Measurements from ENCODE around the gene SYNDIG1.
"Not testable (repeated sequence)": the region's sequence is repeated elsewhere in the genome, so short reads cannot be mapped to it uniquely, and the experiment has no call there.

SYNDIG1 gene

GRCh38 chr20:24619212-24619611 is 149.8 kb downstream of the SYNDIG1 start:
- no peak for DNase-seq
- in situ Hi-C loops (cut with HindIII; ENCODE audit: low pct_ligation_motif_present, low sequenced_read_pairs): no loop called here

GRCh38 chr20:24620937-24621519 is 151.6 kb downstream of the SYNDIG1 start:
- in situ Hi-C loops (cut with HindIII; ENCODE audit: low pct_ligation_motif_present, low sequenced_read_pairs): no loop called here
- no peaks in the 10 kb centered on the region for H3K27me3 ChIP-seq (replicated peaks)
- TF ChIP-seq, protein P1, sequence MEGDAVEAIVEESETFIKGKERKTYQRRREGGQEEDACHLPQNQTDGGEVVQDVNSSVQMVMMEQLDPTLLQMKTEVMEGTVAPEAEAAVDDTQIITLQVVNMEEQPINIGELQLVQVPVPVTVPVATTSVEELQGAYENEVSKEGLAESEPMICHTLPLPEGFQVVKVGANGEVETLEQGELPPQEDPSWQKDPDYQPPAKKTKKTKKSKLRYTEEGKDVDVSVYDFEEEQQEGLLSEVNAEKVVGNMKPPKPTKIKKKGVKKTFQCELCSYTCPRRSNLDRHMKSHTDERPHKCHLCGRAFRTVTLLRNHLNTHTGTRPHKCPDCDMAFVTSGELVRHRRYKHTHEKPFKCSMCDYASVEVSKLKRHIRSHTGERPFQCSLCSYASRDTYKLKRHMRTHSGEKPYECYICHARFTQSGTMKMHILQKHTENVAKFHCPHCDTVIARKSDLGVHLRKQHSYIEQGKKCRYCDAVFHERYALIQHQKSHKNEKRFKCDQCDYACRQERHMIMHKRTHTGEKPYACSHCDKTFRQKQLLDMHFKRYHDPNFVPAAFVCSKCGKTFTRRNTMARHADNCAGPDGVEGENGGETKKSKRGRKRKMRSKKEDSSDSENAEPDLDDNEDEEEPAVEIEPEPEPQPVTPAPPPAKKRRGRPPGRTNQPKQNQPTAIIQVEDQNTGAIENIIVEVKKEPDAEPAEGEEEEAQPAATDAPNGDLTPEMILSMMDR (IDR thresholded peaks at IDR 0.05; ENCODE audit: low read depth, low read length, missing control alignments): no peak
- no peaks in the 10 kb centered on the region for H3K36me3 ChIP-seq (replicated peaks)
- no peak for DNase-seq
- no peak overlapping the region for H3K4me3 ChIP-seq (ENCODE audit: low read depth, low read length)
- no peak overlapping the region for H3K27ac ChIP-seq

More at GRCh38 chr20:24619212-24619611, 149.8 kb downstream of the SYNDIG1 start:
- no peaks in the 10 kb centered on the region for H3K27me3 ChIP-seq (replicated peaks)
- TF ChIP-seq, protein P1 (IDR thresholded peaks at IDR 0.05; ENCODE audit: low read depth, low read length, missing control alignments): no peak
- H3K27ac ChIP-seq: no peak overlapping the region
- H3K4me3 ChIP-seq (ENCODE audit: low read depth, low read length): no peak overlapping the region
- no peaks in the 10 kb centered on the region for H3K36me3 ChIP-seq (replicated peaks)

DNA sequence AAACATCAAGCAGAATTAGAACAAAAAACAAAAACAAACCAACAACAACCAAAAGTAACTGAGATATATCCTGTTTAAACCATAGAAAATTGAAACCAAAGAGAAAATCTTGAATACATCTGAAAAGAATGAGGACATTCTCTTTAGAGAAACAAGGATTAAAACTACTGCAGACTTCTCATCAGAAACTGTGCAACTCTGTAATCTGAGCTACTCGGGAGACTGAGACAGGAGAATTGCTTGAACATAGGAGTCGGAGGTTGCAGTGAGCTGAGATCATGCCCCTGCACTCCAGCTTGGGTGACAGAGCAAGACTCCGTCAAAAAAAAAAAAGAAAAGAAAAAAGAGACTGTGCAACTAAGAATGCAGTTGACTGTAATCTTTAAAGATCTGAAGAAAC is 153.4 kb downstream of the SYNDIG1 start:
- H3K36me3 ChIP-seq (replicated peaks): no peaks in the 10 kb centered on the region
- TF ChIP-seq, protein P1 (IDR thresholded peaks at IDR 0.05; ENCODE audit: low read depth, low read length, missing control alignments): no peak
- H3K27ac ChIP-seq: no peak overlapping the region
- in situ Hi-C loops (cut with HindIII; ENCODE audit: low pct_ligation_motif_present, low sequenced_read_pairs): no loop called here
- DNase-seq: no peak
- H3K27me3 ChIP-seq (replicated peaks): no peaks in the 10 kb centered on the region
- no peak overlapping the region for H3K4me3 ChIP-seq (ENCODE audit: low read depth, low read length)

- in situ Hi-C loops (cut with HindIII; ENCODE audit: low pct_ligation_motif_present, low sequenced_read_pairs); H3K27ac ChIP-seq; H3K36me3 ChIP-seq (replicated peaks); H3K27me3 ChIP-seq (replicated peaks); DNase-seq; H3K4me3 ChIP-seq (ENCODE audit: low read depth, low read length): not testable (repeated sequence)
These were observed 156.7 kb downstream of the SYNDIG1 start for GRCh38 chr20:24626141-24626540.

DNA sequence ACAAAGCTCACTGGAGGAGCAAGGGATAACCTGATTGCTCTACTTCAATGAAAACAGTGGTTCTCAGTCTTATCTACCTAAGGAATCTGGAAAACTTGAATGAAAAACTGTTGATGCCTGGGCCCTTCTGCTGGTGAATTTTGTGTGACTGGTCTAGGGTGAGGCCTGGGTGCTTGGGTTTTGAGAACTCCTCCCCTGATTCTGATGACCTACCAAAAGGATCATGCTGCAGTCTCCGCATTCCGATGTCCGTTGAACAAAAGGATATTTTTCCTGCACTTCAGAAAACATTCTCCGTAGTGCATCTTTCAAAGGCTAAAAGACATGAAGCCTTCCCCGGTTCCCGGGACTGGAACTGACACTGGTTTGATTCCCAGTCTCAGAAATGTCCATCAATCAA is 157.9 kb downstream of the SYNDIG1 start:
- TF ChIP-seq, protein P1 (IDR thresholded peaks at IDR 0.05; ENCODE audit: low read depth, low read length, missing control alignments): no peak
- no peak overlapping the region for H3K27ac ChIP-seq

GRCh38 chr20:24627926-24628325 is 158.5 kb downstream of the SYNDIG1 start:
- no peaks in the 10 kb centered on the region for H3K36me3 ChIP-seq (replicated peaks)
- no peaks in the 10 kb centered on the region for H3K27me3 ChIP-seq (replicated peaks)
- in situ Hi-C loops (cut with HindIII; ENCODE audit: low pct_ligation_motif_present, low sequenced_read_pairs): no loop called here
- TF ChIP-seq, protein P1 (IDR thresholded peaks at IDR 0.05; ENCODE audit: low read depth, low read length, missing control alignments): no peak
- no peak overlapping the region for H3K4me3 ChIP-seq (ENCODE audit: low read depth, low read length)
- H3K27ac ChIP-seq: no peak overlapping the region
- no peak for DNase-seq

More for the DNA sequence above, 157.9 kb downstream of the SYNDIG1 start:
- Histone ChIP-seq H3K4me3 (ENCODE audit: low read depth, low read length) (no peak overlapping the region), H3K27me3 (replicated peaks) (no peaks in the 10 kb centered on the region), H3K36me3 (replicated peaks) (no peaks in the 10 kb centered on the region)
- in situ Hi-C loops (cut with HindIII; ENCODE audit: low pct_ligation_motif_present, low sequenced_read_pairs): no loop called here
- DNase-seq: no peak

Measured in brain microvascular endothelial cell (primary cell).